Stimulated activated CD8-positive, alpha-beta memory T cell treated with anti-CD3 and anti-CD28 coated beads, Interleukin-12 subunit alpha, Interleukin-12 subunit beta, amount 100 ng/mL, for 4 hours (primary cell): ENCODE measurements around the gene PTTG1IP2.

Source experiments
- DNase-seq: peaks from one replicate; pipeline ENCODE4 v3.0.0-alpha.2; 2020; ENCODE audit warnings: low read depth

The PTTG1IP2 gene

DNA sequence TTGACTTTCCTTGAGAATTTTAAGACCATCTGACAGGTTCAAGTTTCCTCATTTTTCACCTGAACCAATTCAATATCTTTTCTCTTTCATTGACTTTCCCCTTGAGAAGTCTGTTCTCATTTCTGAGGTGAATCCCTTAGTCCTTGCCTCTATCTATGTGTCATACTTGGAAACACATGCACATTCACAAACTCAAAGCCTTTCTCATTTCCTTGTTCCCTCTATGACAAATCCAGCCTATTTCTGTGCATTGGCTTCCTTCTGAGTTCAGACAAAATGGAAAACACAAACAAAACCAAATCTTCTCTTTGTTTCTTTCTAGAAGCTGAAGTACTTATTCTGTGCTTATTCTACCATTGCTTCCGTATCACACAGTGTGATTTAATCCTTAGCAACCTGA is 13.8 kb downstream of the PTTG1IP2 start:
- DNase-seq: no peak

DNA sequence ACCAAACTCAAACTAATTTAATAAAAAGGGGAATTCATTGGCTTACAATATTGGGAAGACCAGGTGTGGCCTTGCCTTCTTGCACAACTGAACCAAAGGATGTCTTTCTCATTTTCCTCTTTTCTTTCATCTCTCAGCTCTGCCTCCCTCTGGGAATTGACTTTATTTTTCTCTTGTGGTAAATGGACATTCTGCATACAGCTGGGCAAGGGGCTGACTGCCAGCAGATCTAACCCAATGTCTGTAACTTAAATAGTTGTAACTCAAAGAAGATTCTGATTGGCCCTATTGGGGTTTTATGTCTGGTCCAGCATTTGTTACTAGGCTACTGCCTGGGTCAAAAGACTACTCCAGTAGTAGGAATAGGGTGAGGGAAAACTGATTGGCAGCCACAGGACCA is 15.3 kb downstream of the PTTG1IP2 start:
- DNase-seq: no peak

DNA sequence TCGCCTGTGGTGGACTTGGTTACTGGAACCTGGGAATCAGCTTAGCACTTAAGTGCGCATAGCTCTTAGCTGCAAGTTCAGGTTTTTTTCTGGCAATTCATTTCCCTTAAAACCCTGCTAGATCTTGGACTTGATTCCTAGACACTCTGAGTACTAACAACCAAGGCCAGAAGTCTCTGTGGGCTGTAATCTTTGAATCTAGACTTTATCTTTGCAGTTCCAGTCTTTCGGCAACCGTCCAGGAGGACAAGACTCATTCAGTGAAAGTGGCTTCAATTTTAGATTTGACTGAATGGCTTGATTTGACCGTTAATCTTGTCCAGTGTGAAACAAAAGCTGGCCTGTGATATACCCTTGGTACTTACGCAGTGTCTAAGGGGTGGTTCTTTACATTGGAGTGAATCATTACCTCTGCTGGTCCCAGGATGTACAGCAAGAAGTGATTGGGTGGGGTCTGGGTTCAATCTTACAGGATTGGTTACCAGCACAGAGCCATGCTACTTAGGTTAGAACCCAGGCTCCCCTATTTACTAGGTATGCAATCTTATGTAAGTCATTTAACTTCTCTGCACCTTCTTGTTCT is 16.4 kb downstream of the PTTG1IP2 start:
- no peak for DNase-seq

DNA sequence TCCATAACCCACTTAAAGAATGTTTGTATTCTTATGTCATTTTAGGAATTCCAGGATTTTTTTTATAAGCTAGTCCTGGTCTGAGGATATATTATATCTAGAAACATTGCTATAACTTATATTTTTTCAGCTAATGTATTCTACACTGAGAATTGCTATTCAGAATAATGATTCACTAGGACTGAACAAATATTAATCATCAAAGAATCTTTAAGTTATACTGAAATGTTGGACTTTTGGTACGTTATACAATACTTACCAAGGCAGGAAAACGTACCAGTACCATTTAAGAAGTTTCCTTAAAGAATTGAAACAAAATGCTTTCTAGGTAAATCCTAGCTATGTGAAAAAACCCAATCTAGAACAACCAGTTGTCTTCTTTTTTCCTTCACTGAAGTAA is 18.4 kb downstream of the PTTG1IP2 start:
- DNase-seq: no peak

DNA sequence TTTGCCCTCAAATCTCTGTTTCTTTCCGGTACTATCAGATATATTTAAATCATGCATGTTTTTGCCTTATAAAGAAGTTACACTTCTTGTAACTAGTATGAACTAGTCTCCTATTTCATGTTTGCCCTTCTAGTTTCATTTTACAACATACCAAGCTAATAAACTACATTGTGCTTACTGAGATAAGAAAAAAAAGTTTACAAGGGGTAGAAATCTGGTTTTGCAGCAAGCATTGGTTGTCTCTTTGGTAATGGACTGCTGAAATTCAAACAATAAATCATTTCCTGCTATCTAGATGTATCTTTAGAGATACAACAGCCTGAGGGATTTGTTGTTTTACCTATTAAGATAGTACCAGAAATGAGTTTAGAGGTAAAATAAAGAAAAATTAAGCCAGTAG is 18.8 kb downstream of the PTTG1IP2 start:
- DNase-seq: no peak

DNA sequence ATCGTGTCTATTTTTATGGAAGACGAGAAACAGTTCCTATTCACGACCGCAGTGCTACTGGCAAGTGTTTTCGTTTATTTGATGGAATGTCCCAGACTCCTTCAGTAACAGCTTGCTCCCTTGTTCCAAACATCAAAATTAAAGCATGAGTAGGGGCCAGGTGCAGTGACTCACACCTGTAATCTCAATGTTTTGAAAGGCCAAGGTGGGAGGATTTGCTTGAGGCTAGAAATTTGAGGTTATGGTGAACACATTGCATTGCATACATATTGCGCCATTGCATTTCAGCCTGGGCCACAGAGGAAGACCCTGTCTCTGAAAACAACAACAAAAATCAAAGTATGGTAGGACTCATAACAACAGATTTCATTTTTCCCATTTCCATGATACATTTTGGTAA is 22.8 kb downstream of the PTTG1IP2 start:
- DNase-seq: no peak

DNA sequence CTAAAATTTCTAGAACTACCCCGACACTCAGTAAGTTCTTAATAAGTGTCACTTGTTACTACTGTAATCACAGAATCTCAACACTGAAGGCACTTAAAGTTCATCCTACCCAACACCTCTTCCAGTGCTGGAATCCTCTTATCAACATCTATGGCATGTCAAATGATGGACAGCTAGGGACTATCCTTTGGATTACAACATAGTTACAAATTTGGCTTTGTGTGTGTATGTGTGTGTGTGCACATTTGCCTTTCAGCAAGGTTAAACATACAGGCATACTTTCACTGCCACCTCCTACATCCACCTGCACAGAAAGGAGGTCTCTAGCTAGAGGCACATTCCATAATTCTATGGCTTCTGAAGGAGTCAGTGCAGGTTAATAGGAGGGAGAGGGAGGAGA is 25.8 kb downstream of the PTTG1IP2 start:
- DNase-seq: no peak

DNA sequence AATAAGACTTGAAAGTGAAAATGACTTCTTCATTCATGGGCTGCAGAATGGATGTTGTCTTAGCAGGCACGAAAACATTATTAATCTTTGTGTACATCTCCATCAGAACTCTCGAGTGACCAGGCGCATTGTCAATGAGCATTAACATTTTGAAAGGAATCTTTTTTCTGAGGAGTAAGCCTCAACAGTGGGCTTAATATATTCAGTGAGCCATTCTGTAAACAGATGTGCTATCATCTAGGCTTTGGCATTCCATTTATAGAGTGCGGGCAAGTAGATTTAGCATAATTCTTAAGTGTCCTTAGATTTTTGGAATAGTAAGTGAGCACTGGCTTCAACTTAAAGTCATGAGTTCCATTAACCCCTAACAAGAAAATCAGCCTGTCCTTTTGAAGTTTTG is 33.1 kb downstream of the PTTG1IP2 start:
- no peak for DNase-seq

DNA sequence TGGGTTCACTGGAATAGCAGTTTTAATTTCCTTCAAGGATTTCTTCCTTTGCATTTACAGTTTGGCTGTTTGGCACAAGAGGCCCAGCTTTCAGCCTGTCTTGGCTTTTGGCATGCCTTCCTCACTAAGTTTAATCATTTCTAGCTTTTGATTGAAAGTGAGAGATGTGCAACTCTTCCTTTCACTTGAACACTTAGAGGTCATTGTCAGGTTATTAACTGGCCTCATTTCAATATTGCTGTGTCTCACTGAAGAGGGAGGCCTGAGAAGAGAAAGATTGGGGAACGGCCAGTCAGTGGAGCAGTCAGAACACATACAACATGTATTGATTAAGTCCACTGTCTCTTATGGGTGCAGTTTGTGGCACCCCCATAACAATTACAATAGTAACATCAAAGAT is 33.9 kb downstream of the PTTG1IP2 start:
- DNase-seq: no peak

DNA sequence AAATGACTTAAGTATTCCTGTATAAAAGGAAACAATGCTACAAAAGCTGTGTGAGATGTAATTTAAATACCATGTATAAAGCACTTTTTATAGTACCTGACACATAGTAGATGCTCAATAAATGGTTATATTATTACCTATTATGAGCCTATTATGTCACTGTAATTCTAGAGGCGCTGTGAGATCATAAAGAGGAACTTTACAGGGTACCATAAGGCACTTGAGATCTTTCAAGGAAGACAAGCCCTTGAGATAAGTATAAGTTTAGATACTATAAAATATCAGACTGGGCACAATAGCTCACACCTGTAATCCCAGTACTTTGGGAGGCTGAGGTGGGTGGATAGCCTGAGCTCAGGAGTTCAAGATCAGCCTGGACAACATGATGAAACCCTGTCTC is 38.3 kb downstream of the PTTG1IP2 start:
- DNase-seq: no peak

DNA sequence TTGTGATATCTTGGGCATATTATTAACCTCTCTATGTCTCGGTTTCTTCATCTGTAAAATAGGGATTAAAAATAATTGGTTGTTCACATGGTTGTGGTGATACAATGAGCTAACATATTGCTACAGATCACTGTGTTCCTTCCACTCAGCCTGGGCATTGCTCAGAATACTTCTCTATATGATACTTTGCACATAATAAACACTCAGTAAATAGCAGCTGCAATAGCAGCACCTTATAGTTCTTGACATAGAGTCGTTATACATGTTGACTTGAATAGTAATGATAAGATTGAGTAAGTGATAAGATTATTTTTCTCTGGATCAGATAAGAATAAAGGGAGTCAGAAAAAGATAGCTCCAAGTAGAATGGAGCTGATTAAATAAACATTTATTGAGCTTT is 42.3 kb downstream of the PTTG1IP2 start:
- DNase-seq: no peak

DNA sequence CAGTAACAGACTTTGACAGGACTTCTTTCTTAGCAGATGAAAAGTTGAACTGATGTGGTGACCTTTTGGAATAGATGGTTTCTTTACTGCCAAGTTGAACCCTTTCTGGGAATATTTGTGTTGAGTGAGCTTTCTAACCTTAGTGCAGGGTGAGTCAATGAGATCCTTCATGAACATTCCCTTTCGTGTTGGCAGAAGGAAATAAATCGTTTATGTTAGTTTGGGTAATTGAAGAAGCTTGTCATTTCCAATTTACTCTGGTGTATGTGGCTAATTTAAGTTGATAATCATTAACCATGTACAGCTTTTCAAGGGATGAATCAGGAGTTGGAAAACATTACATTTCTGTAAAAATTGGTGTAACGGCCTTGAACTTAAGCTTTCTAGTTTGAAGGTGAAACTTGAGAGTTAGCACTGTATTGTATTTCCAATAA is 43.4 kb downstream of the PTTG1IP2 start:
- DNase-seq: no peak

DNA sequence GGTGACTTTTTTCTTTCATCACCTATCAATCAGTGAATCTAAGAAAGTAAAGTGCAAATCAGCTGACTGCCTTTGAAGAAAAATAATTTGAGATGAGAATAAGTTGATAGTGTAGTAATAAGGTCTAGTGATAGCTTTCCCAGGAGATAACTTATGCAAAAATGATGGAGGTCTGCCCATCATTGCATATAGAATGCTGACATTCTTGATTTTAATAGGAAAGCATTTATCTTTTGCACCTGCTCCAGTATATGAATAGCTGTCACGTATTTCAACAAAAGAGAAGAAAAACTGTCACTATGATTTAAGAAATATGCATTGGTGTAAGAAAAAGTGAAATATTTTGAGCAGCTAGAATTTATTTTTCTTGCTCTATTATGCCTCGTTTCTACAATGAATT is 46.8 kb downstream of the PTTG1IP2 start:
- no peak for DNase-seq

DNA sequence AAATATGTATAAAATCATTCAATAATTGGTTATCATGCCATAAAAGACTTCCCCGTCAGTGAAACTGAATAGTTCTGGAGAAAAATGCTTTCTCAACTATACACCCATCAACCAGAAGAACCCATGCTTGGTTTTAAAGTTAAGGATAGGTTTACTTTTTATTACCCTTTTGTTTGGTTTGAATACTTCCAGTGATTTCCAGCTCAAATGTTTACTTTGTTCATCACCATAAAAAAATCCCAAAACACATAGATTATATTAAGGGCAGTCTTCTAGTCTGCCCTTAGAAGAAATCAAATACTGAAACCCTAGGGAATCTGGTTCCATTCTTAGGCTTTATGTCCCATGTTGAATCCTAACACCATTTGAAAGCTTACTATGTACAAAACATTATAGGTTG is 49.2 kb downstream of the PTTG1IP2 start:
- no peak for DNase-seq

DNA sequence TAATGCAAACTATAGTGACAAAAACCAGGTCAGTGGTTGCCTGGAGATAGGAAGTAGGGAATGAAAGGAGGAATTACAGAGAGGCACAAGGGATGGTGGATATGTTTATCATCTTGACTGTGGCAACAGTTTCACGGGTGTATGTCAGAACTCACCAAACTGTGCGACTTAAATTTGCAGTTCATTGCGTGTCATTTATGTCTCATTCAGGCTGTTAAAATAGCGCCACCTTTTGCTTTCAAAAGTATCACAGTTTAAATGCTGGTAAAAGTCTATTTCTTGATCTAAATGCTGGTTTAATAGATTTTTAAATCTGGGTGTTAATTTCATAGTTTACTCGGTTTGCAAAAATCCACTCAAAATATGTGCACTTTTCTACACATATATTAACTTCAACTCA is 51.0 kb downstream of the PTTG1IP2 start:
- no peak for DNase-seq

DNA sequence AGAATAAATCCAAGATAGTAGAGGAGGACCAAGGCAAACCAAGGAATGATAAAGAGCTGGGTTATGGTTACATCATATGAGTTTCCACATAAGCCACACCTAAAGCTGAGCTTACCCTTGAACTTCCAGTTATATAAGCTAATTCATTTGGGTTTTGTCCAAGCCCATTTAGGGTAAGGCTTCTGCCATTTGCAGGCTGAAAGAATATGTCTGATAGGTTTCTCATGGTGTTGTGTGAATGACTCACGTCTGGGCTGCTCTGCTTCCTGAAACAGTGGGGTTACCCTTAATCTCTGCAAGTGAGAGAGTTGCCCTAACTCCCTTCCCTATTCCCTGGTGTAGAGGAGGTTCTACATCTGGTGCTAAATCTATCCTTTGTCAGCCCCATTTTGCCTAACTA is 60.8 kb downstream of the PTTG1IP2 start:
- no peak for DNase-seq

DNA sequence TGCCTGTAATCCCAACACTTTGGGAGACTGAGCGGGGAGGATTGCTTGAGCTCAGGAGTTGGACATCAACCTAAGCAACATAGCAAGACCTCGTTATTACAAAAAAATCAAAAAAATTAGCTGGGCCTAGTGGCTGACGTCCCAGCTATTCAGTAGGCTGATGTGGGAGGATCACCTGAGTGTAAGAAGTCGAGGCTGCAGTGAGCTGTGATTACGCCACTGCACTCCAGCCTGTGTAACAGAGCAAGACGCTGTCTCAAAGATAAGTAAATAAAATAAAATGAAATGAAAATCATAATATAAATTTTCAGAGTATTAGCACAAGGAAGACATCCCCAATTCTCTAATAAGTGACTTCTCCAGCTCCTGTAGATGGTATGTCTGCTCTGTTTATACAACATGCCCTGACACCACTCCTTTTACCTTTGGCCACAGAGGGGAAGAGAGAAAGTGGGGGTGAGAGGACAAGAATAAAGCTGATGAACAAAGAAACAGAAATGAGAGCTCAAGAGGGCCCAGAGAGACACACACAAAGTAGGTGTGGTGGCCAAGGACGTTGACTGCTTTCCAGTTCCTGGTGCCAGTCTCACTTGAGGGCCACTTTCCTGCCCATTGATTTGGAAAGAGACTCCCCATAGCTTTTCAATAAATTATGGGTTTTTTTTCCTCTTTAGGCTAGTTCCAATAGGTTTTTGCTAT is 62.9 kb downstream of the PTTG1IP2 start:
- DNase-seq: no peak

DNA sequence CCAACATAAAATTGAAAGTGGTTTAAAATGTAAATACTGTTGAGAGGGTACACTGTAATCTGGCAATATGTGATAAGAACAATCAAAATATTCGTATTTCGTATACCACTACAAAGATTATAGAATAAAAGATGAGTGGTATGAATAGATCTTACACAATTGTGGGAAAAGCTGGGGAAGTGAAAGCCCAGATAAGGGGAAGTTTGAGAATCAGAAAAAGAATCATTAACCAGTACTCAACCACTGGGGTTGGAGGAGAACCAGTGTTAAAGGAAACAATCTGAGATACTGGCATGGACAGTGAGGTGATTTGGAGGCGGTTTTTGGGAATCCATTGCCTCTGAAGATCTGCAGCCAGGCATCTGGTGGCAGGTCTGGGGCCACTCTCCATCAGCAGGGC is 67.0 kb downstream of the PTTG1IP2 start:
- DNase-seq: no peak

DNA sequence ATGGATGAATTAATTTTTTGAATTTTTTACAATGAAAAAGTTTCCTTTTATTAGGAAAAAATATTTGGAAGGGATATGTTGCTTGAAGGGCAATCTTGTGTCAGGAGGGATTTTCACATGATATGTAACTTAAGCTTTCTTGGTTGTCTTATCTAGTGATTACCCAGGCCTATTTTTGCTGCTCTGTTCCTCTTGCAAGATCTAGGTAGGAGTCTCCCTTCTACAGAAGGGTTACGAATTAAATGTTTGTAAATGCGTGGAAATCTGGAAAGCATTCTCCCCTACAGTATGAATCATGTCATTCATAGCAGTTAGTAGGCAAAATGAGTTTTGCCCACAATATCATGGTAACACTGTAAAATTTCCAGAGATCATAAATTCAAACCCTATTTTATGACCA is 69.0 kb downstream of the PTTG1IP2 start:
- DNase-seq: no peak

DNA sequence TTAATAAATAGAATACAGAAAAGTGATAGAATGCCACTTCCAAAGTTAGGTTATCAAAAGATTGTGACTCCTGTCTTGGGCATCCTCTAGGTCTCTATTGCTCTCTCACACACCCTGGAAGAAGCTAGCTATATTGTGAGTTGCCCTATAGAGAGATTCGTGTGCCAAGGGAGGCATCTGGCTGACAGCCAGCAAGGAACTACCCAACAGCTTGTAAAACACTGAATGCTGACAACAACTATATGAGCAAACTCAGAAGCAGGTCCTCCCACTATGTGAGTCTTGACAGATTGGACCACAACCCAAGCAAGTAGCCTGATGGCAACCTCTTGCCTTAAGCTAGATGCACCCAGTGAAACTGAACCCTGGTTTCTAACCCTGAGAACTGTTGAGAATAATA is 71.0 kb downstream of the PTTG1IP2 start:
- no peak for DNase-seq

DNA sequence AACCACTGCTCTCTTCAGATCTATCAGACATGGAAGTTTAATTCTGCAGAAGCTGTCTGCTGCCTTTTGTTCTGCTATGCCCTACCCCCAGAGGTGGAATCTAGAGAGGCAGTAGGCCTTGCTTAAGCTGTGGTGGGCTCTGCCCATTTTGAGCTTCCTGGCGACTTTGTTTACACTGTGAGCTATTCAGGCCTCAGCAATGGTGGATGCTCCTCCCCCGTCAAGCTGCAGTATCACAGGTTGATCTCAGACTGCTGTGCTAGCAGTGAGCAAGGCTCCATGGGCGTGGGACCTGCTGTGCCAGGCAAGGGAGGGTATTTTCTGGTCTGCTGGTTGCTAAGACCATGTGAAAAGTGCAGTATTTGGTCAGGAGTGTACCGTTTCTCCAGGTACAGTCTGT is 81.6 kb downstream of the PTTG1IP2 start:
- no peak for DNase-seq

DNA sequence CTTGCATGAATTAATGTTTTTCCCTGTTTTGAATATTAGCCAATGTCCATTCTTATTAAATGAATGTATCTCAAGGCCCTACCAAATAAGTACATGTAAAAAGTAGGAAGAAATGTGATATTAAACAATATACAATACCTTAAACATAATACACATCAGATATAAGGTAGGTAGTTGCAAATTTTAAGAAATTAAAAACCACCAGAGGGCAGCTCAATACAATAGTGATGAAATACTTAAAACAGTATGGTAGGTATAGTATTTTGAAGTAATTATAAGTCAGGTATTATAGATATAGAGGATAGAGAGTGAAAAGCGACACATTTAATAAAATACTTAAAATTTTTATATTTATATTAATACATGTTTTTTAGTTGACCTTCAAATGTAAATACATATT is 83.1 kb downstream of the PTTG1IP2 start:
- no peak for DNase-seq

DNA sequence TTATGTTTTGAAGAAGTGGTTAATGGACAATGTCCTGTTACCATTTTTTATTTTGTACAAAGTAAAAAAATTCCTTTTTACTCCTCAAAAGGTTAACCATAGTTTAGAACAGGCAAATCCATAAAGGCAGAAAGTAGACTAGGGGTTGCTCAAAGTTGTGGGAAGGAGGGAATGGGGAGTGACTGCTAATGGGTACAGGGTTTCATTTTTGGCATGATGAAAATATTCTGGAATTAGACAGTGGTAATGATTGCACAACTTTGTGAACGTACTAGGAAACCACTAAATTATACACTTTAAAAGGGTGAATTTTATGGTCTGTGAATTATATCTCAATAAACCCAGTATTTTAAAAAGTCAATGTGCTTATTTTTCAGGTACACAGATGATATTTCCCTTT is 91.3 kb downstream of the PTTG1IP2 start:
- DNase-seq: no peak
